Natural killer cell (primary cell): ENCODE data around the gene AP4S1. TPM values are rescaled to one million over a fixed set of nuclear protein-coding genes. Genes with fewer than 3 reads are reported as not detected.

Experiments
- ATAC-seq, 3 donors: fragments of 150-1000 bp in 2 of 3; fragments of 200-7000 bp in 1 of 3; cut with Tn5 transposase; 1 replicate in 1 of 3; 2 replicates in 2 of 3; pipeline ENCODE4 v1.10.0; 2021; ENCODE audit warnings: mild to moderate bottlenecking in 2 of 3, moderate library complexity in 2 of 3
- DNase-seq, 2 donors: peaks; one replicate each; pipeline versions ENCODE4 v3.0.0 to v3.0.0-alpha.2; 2013 to 2021; ENCODE audit warnings: mixed read lengths in 1 of 2
- H3K27ac ChIP-seq: one replicate; pipeline ENCODE4 v1.5.1; 2013; ENCODE audit warnings: mild to moderate bottlenecking, low read length
- H3K27me3 ChIP-seq: one replicate; pipeline ENCODE4 v1.6.1; 2013; ENCODE audit warnings: low read length; ENCODE audit not compliant: control insufficient read depth, insufficient read depth
- H3K36me3 ChIP-seq: one replicate; pipeline ENCODE4 v1.6.1; 2013; ENCODE audit warnings: low read length; ENCODE audit not compliant: control insufficient read depth, insufficient read depth
- H3K4me1 ChIP-seq: one replicate; pipeline ENCODE4 v1.6.1; 2013; ENCODE audit warnings: low read length; ENCODE audit not compliant: control insufficient read depth, insufficient read depth
- H3K4me3 ChIP-seq: one replicate; pipeline ENCODE4 v1.5.1; 2013; ENCODE audit warnings: low read length
- H3K9me3 ChIP-seq: one replicate; pipeline ENCODE4 v1.6.1; 2013; ENCODE audit warnings: low read length; ENCODE audit not compliant: control insufficient read depth, insufficient read depth
- H3K27ac Mint-ChIP-seq, 2 donors: one replicate each; pipeline ENCODE4 v1.8.0; 2022; ENCODE audit warnings: mild to moderate bottlenecking in 2 of 2, mixed read lengths in 2 of 2, moderate library complexity in 1 of 2
- H3K27me3 Mint-ChIP-seq, 2 donors: one replicate each; pipeline ENCODE4 v1.8.0; 2022; ENCODE audit warnings: low read depth in 2 of 2, mixed read lengths in 2 of 2
- H3K36me3 Mint-ChIP-seq: one replicate; pipeline ENCODE4 v1.8.0; 2022; ENCODE audit warnings: mixed read lengths
- H3K4me1 Mint-ChIP-seq, 2 donors: one replicate each; pipeline ENCODE4 v1.8.0; 2022; ENCODE audit warnings: mixed read lengths in 2 of 2
- H3K4me3 Mint-ChIP-seq: one replicate; pipeline ENCODE4 v1.8.0; 2022; ENCODE audit warnings: mild to moderate bottlenecking, moderate library complexity, mixed read lengths
- H3K9me3 Mint-ChIP-seq, 2 donors: one replicate each; pipeline ENCODE4 v1.8.0; 2022; ENCODE audit warnings: mixed read lengths in 2 of 2
- CTCF ChIP-seq: fragments of 200-600 bp; IDR thresholded peaks from one replicate; pipeline ENCODE4 v1.8.0; 2022; ENCODE audit warnings: antibody characterized with exemption
- WGBS: methylation state at CpG from one replicate; pipeline ENCODE4 v1.1.7; 2013; ENCODE audit warnings: missing lambda C conversion rate; ENCODE audit not compliant: insufficient coverage; 5-methylcytosine and 5-hydroxymethylcytosine counted together
- intact Hi-C: fragments of 100-400 bp; cut with micrococcal nuclease; formaldehyde crosslinking; loops from one replicate; pipeline ENCODE4 v1.14.2; 2022
- total RNA-seq, 4 donors: library from RNA; stranded (reverse); fragments of 120-200 nt in 1 of 4; gene quantifications; one replicate each; pipeline versions ENCODE4 v1.2.3 to v1.2.4, GENCODE V29; 2013 to 2022

AP4S1 gene
- total RNA-seq, 3 donors from 2014 or later (not counting 1 experiment from before 2014, with no cell fraction given): 10.6 to 12.7 (median 12.4) TPM

- no peak for ATAC-seq
Observed at GRCh38 chr14:31113794-31114193, 88.3 kb downstream of the AP4S1 start.

GRCh38 chr14:31118892-31119291, 93.4 kb downstream of the AP4S1 start:
- 98% methylated on average over 3 of the region's 3 CpGs for WGBS
- DNase-seq: no peak
- Histone ChIP-seq H3K4me1 (no peaks in the 10 kb centered on the region), H3K4me3 (no peak overlapping the region), H3K27me3 (no peaks in the 10 kb centered on the region), H3K9me3 (no peaks in the 10 kb centered on the region), H3K27ac (no peak overlapping the region), H3K36me3 (peaks cover 83% of the 10 kb centered on the region)
- peaks cover 0 to 2% of the 10 kb centered on the region in 2 donors for H3K27me3 Mint-ChIP-seq
- H3K9me3 Mint-ChIP-seq: no peaks in the 10 kb centered on the region
- intact Hi-C loops: no loop called here
- H3K4me1 Mint-ChIP-seq: peaks cover under 1% of the 10 kb centered on the region in 2 donors
- TF ChIP-seq CTCF: no peak
- peaks cover 22% of the 10 kb centered on the region for H3K36me3 Mint-ChIP-seq
- H3K27ac Mint-ChIP-seq: no peak overlapping the region
- ATAC-seq: no peak
- H3K4me3 Mint-ChIP-seq: no peak overlapping the region

More at GRCh38 chr14:31113794-31114193, 88.3 kb downstream of the AP4S1 start:
- Mint-ChIP-seq H3K4me1 (no peaks in the 10 kb centered on the region), H3K36me3 (peaks cover 7% of the 10 kb centered on the region), H3K27ac (no peak overlapping the region), H3K27me3 (no peaks in the 10 kb centered on the region), H3K9me3 (no peaks in the 10 kb centered on the region), H3K4me3 (no peak overlapping the region)
- TF ChIP-seq CTCF: no peak
- Histone ChIP-seq H3K4me1 (no peaks in the 10 kb centered on the region), H3K27ac (no peak overlapping the region), H3K9me3 (no peaks in the 10 kb centered on the region), H3K36me3 (peaks cover 86% of the 10 kb centered on the region), H3K27me3 (no peaks in the 10 kb centered on the region), H3K4me3 (no peak overlapping the region)
- WGBS: 84% methylated on average over 3 of the region's 3 CpGs
- DNase-seq: no peak
- intact Hi-C loops: no loop called here

- H3K36me3 Mint-ChIP-seq: peaks cover 15% of the 10 kb centered on the region
- peaks cover 0 to 2% of the 10 kb centered on the region in 2 donors for H3K27me3 Mint-ChIP-seq
- no peak overlapping the region for H3K4me3 ChIP-seq
- ATAC-seq: no peak
- H3K9me3 ChIP-seq: no peaks in the 10 kb centered on the region
- TF ChIP-seq CTCF: no peak
- no peaks in the 10 kb centered on the region for H3K27me3 ChIP-seq
- intact Hi-C loops: no loop called here
- no peak overlapping the region for H3K27ac Mint-ChIP-seq
- H3K27ac ChIP-seq: no peak overlapping the region
- H3K36me3 ChIP-seq: peaks cover 57% of the 10 kb centered on the region
- peaks cover 18% of the 10 kb centered on the region for H3K4me1 ChIP-seq
- no peaks in the 10 kb centered on the region for H3K9me3 Mint-ChIP-seq
- 91% methylated on average over 8 of the region's 8 CpGs for WGBS
- H3K4me3 Mint-ChIP-seq: no peak overlapping the region
- no peak for DNase-seq
- peaks cover 11 to 12% of the 10 kb centered on the region in 2 donors for H3K4me1 Mint-ChIP-seq
Observed at GRCh38 chr14:31122098-31122611, 96.7 kb downstream of the AP4S1 start.

- no peak for ATAC-seq
- H3K36me3 ChIP-seq: peaks cover 50% of the 10 kb centered on the region
- intact Hi-C loops: no loop called here
Observed at GRCh38 chr14:31122921-31123320, 97.5 kb downstream of the AP4S1 start.

More at GRCh38 chr14:31122921-31123320, 97.5 kb downstream of the AP4S1 start:
- no peak for DNase-seq
- peaks cover 22% of the 10 kb centered on the region for H3K4me1 ChIP-seq
- WGBS: 98% methylated on average over 3 of the region's 4 CpGs
- no peaks in the 10 kb centered on the region for H3K9me3 ChIP-seq
- Mint-ChIP-seq H3K27me3 (peaks cover 0 to 2% of the 10 kb centered on the region in 2 donors), H3K36me3 (peaks cover 17% of the 10 kb centered on the region), H3K4me1 (peaks cover 15 to 17% of the 10 kb centered on the region in 2 donors), H3K27ac (no peak overlapping the region), H3K4me3 (no peak overlapping the region), H3K9me3 (no peaks in the 10 kb centered on the region)
- no peak overlapping the region for H3K4me3 ChIP-seq
- no peak for TF ChIP-seq CTCF
- no peak overlapping the region for H3K27ac ChIP-seq
- H3K27me3 ChIP-seq: no peaks in the 10 kb centered on the region
